CD4-positive, alpha-beta T cell treated with Interferon gamma for 1 hour (primary cell): ENCODE data around the gene BTBD16.

Source experiments
- DNase-seq: peaks from one replicate; pipeline ENCODE4 v3.0.0-alpha.2; 2020

The BTBD16 gene

DNA sequence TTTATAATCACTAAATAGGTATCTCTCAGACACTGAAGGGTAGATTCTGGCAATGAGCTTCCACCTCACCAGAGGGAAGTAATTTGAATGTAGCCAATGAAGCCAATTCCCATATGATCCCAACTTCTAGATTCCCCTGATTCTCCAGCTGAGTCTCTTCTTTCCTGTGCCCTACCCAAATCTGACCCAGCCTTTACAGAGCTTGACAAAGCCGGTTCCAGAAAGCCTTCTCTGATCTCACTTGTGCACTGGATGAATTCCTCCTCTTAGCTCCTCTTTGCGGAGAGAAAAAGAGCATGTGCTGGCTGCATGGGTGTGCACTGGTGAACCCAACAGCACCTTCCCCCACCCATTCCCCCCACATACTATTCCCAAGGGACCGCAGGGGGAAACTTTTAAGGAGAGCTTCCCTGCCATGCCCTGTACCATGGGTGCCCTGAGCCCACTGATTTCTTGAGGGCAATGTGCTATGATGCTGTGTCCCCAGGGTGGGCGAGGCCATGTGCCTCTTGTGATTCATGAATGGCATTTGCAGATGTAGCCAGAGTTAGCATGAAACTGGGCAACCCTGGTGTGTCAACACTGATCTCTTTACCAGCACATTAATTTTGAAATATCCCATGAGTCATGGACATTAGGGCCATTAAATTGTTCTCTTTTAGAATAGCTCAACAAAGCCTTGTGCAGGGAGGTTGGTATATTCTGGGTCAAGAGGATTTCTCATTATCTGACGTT is 53.0 kb downstream of the BTBD16 start:
- no peak for DNase-seq

DNA sequence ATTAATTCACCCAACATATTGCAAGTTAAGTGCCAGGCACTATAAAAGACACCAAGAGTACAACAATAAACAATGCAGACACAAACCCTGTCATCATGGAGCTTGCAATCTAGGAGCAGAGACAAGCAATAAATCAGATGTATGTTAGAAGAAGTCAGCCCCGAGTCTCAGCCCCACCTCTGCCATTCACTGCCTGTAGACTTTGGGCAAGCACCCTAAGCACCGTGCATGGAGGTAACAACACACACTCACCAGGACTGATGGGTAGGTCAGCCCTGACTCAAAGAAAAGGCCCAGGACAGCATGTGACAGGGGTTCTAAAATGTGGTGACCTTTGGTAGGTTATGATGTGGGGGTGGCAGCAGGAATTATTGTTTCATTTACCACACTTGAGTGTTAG is 54.1 kb downstream of the BTBD16 start:
- no peak for DNase-seq

DNA sequence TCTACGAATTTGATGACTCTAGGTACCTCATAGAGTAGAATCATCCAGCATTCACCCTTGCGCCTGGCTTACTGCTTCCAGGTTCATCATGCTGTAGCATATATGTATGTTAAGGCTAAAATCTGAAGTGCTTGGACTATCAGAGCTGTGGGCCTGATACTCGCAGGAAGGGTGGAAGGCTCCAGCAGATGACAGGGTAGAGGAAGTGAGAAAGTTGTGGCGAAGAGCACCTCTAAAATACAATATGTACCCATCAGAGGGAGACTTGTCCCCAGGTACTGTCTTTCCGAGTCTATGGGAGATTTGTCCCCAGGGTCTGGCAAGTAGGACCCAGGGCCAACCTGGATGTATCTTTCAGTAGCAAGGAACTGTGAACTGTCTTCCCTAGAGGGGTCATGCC is 55.3 kb downstream of the BTBD16 start:
- DNase-seq, result no peak

DNA sequence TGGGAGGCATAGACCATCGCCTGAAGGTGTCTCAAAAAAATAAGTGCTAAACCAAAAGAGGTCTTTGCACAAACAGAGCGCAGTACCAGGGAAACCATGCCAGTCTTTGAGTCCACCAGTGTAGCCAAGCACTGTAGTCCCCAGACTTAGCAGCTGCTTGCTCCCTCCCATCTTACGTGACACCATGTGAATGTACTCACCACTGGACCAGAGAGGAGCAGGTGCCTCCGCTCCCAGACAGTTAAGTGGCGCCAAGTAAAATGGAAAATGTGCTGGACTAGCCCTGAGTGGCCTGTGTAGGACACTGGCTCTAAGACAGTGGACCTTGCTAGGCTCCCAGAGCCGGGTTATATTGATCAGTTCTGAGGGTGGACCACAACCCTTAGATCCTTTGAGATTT is 55.7 kb downstream of the BTBD16 start:
- no peak for DNase-seq

DNA sequence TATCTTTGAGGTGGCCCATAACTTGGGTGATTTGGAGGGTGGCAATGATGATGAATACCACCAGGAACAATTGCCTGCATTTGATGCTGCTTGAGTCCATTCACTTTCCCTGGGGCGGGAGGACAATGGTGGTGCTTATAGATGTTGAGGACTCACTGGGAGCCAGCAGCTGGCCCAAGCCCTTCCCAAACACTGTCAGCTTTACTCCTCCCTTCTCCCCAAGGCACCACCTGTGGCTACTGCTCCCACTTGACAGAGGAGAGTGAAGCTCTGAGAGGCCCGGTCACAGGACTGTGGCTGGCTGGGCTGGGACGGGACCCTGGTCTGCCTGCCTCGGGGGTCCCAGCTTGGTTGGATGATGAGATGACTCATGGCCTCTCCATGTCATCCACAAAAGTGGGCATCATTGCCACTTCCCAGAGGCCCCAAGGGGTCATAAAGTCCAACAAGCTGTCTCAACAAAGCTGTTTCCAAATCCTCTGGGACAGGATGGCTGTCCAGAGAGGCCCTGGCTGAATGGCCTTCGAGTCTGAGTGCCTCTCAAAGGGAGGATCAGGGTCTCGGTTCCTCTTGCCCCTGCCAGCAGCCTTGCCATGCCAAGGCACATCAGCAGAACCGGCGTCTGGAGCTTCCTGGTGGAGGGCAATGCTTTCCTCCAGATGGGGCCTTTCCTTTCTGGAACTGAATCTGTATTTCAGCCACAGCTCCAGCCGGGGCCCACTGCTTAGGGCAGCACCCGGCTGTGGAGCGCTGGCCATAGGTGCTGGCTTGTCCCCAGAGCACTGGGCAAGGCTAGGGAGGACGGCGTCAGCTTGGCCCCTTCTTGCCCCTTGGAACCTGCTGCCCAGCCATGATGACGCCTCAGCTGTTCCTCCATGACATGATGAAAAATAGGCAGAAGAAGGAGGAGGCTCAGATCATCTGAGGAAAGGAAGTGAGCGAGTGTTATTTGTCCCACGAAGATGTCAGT is 56.4 kb downstream of the BTBD16 start:
- no peak for DNase-seq

DNA sequence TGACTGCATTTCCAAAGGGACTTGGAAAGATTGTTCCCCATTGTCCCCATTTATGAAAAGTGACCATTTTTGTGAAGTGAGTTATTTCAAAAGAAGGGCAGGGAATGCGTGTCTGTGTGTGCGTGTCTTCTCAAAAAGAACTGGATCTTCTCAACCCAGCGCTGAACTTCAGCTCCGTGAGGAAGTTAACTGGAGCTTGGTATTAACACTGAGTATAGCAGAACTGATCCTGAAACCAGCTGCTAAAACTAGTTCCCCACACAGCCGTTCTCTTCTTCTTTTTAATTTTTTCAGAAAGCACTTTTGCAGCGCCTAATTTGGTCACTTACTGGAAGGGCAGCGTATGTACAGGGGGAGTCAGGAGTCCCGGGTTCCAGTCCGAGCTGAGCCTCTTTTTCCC is 57.6 kb downstream of the BTBD16 start:
- DNase-seq, result no peak

DNA sequence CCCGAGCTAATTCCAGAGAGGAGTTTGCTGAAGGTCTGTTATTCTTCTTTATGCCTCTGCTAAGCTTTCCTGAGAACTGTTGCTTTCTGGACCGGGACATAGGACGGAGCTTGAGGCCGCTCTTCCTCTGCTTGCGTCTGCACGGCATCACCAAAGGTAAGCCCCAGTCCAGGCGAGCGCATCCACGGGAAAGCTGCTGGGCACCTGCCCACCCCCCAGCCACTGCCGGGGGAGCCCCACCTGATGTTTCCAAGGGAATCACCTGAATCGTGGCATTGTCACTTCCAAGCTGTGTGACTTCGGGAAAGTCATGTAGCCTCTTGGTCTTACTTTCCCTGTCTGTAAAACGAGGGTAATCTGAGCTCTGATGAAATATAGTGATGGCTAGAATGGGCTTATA is 58.3 kb downstream of the BTBD16 start:
- no peak for DNase-seq

DNA sequence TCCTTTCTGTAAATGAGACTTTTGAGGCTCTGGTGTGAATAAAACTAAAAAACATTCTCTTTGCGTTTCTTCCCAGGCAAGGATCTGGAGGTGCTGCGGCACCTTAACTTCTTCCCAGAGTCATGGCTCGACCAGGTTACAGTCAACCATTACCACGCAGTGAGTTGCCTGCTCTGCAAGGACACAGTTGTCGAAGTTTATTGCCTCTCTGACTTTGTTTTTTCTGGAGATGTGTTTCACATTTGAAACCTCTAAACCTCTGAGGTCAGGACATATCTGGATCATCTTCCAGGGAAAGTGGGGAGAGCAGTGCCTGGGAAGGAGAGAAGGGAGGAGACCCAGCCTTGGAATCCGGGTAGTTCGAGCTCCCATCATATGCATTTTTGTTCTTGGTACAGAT is 60.0 kb downstream of the BTBD16 start:
- no peak for DNase-seq

DNA sequence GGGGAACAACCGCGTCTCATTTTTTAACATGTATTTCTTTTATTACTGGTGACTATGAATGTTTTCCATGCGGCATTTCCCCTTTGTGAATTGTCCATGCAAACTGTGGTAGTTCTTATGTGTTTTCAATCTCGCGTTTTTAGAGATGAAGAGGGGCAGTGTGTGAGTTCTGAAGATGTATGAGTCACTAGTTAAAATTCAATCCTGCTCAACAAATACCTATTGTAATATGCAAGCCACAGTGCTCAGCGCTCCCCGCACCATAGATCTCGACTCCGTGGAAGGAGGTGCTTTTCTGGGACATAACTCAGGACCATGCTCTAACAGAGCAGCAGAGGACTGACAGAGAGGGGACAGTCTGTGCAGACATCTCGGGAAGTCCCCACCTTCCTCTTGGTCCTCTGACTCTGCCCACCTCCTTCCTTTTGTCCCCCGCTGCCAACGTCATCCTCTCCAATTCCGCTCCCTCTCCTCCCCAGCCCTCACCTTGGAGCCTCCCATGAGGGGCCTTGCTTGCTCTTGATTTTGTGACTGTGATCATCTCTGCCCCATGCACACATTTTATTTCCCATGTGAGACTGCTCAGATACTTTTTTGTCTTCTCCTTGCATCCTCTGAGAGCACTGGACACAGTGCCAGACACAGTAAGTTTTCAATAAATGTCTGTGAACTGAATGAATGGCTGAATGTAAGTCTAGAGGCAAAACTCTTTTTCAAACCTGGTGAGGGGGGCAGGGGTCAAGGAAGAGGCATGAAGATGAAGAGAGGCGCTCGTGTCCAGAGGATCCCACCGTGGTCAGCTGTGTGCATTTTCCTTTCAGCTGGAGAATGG is 60.7 kb downstream of the BTBD16 start:
- DNase-seq, result no peak

DNA sequence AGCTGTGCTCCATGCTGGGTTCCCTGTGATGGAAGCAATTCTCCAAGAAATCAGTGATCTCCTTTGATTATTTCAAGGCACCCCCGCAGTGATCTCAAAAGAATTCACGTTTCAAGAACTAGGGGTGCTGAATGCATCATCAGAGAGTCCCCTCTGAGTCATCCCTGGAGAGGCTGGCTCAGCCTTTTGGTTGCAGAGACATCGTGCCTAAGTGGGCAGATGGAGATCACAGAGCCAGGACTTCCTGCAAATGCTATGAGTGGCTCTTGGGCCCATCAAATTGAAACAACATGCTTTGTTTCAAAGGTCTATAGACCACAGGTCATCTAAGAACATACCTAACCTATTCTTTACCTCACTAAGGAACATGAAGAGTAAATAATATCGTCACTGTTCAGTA is 61.9 kb downstream of the BTBD16 start:
- no peak for DNase-seq

DNA sequence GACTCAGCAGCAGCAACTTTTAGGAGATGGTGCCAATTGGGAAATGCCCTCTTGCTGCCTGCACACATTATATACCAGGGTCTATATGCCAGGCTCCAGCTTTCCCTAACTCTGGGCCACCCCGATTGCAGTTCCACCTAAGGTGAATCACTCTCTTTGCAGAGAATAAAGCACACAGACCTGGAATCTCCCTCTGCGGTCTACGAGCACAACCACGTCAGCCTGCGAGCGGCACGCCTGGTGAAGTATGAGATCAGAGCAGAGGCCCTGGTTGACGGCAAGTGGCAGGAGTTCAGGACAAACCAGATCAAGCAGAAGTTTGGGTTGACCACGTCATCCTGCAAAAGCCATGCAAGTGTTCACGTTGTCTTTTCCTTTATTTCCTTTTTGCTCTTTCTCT is 65.2 kb downstream of the BTBD16 start:
- DNase-seq, result no peak

DNA sequence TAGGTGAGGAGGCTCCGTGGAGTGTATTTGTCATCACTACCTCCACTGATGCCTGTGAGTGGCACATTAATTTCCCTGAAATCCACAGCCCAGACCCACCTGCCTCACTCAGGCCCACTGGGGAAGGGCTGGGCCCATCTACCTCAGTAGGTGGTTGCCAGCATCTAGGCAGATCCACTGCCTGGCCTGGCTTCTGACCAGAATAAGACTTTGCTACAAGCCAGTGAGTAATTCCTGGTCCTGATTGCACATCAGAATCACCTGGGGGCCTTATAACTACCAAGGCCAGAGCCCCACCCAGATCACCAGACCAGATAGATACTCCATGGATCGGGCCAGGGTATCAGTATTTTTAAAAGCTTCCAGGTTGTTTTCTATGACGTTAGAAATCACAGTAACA is 65.9 kb downstream of the BTBD16 start:
- no peak for DNase-seq

DNA sequence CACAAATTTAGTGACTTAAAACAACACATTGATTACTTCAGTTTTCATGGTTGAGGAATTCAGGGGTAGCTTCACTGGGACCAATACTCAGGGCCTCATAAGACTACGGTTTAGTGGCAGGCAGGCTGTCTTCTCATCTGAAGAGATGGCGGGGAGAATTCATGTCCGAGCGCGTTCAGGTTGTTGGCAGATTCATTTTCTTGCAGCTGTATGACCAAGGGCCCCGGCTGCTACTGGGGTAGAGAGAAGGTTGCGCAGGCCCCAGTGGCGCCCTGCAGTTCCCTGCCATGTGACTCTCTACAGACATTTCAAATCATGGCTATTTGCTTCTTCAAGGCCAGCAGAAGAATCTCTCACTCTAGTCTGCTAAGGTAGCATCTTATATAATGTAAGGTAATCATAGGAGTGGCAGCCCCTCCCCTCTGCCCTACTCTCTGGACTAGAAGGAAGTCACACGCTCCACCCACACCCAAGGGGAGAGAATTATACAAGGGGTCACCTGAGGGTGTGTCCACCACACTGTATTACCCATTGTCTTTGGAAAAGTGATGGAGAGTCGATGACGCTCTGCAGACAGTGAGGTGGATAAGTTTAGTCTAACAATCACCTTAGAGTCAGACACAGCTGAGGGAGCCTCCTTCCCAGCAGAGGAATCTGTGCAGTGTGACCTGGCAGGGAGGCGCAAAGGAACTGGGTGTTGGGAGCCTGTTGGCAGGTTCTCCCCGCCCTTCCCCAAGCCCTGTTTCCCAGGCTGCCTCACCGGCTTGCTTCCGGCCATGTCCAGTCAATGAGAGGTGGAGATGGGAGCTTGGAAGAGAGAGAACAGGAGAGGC is 67.7 kb downstream of the BTBD16 start:
- no peak for DNase-seq

DNA sequence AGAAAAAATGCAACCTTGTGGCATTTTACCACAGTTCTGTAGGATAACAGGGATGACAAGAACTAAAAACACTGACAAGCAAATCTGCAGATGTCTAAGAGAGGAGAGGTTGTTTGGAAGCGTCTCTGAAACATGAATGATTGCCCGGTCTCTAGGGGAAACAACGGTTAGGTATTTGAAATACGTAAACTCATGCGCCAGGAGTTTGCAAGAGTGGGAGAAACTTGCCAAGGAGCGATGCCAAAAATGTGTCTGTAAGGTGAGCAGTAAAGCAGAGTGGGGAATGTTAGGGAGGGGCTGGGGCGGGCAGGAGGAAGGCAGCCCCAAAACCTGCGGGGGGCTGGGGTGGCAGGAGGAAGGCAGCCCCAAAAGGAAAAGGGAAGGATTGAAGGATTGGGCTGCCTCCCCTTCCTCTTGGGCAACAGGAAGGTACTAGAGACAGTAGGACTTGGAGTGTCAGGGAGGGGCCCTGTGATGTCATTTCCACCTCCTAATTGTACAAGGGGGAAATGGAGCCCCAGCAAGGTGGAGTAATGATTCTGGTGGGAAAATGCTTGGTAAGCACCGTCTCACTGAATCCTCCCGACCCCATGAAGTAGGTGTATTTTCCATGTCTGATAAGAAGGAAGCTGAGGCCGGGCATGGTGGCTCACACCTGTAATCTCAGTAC is 70.2 kb downstream of the BTBD16 start:
- no peak for DNase-seq

DNA sequence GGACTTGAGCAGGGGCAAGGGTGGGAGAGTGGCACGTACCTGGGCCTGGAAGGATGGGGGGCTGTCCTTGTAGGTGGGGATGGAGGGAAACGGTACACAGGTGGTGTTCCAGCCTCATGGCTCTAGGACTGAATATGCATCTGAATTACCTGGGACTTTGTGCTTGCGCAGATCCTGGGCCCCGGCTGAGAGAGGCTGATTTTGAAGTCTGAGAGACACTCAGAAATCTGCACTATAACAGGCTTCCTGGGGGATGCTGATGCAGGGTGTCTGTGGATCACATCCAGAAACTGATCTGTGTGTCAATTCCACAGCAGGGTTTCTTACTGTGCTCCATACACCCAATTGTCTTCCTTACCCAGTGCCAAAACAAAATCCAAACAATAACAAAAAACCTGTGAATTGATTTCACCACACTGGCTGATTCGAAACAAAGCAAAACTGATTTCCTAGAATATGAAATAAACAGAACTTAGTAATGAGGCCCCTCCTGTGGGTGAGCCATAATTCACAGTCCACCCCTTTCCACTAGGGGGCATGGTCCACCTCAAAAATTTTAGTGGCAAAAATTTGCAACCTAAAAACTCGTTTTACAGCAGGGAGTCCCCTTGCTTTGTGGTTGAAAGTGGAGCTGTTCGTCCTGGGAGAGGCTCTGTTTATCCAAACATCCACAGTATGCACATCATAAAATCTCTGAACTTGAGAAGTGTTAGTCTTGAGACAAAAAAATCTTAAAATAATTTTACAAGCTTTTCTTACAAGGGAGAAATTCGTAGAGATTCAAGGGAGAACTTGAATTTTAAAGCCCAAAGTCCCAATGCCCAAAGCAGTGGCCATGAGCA is 71.4 kb downstream of the BTBD16 start:
- DNase-seq, result peak; percentile 50

DNA sequence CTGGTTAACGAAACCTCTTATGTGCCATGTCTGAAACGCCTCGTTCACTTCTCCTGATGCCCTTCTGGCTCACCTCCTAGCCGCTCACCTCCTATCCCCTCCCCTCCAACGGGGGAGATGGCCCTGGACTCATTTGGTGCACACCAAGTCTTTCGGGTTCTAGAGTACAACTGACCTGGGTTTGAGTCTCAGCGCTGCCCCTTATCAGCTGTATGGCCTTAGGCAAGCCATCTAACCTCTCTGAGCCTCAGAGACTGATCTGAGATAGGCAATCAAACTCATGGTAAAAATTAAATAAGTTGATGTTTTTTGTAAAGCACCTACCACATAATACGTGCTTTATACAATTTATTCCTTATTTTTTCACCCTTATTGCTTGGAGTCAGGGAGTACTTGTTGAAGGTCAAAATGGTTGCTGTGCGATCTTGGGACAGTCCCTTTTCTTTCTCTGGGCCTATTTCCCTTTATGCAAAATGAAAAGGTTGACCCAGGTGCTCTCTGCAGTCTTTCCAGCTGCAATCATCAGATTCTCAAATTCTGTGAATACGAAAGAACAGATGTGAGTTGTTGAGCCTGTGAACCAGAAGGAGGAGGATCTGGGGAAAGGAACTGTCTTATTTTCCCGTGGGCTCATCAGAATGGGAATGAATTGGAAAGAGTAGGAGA is 72.2 kb downstream of the BTBD16 start:
- DNase-seq, result no peak

DNA sequence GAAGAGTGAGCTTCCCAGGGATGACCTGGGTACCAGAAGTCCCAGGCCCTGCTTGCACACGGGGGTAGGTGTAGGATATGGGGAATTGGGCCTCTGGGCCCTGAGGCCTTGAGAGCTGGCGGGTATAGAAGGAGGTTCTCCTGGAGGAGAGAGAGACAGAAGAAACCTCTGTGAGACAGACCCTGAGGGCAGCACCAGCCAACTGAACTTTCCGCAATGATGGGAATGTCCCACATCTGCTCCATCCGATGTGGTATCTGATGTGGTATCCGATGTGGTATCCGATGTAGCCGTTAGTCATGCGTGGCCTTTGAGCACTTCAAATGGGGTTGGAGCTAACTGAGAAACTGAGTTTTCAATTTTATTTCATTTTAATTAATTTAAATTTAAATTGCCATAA is 72.8 kb downstream of the BTBD16 start:
- DNase-seq, result no peak

DNA sequence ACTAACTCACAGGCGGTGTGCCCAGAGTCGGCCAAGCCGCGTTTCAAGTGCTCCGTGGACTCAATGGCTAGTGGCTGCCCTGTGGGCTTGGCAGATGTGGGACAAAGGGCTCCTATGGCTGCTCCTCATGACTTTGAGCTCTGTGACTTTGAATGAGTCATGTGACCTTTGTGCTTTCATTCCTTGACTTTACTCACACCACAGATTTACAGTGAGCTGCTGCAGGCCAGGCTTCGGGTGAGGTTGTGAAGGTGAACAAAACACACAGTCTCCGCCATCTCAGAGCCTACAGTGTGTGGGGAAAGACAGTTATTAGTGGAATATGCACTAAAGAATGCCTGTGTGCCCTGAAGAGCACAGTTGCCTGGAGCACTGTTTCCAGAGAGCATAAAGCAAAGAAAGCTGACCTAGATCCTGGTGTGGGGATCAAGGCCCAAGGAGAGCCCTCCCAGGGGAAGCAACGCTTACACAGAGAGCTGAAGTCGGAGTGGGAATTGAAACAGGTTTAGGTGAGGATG is 73.7 kb downstream of the BTBD16 start:
- DNase-seq, result no peak

DNA sequence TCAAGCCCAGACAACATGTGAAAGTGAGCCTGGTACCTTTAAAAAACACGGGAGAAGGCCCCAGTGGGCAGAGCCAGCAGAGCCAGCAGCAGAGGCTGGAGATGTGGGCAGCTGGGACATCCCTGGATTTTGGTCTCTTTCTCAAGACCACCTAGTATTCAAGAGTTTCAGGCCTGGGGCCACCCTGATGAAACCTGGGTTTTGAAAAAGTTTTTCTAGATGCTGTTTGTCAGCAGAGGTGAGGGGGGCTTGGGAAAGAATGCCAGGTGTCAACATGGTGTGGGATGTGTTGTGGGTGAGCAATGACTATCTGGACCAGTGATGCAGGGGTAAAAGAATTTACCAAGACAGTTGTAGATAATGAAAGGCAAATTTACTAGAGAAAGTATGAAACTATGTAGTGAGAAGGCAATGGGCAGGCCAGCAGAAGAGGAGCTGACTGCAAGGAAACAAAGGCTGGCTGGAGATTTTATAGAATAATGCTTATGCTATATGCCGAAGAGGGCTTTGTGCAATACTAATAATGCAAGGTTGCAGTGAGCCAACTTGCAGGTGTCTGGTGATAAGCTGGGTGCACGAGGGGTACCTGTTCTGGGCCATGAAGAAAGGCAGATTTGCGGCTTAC is 75.3 kb downstream of the BTBD16 start:
- no peak for DNase-seq
